CD4-positive, alpha-beta T cell treated with Interleukin-1 beta for 1 hour (primary cell): ENCODE results near the gene VOPP1.
A peak's percentile ranks its signal among the peaks of the same experiment; 100 is the strongest.

Source experiments
- DNase-seq, 2 donors: peaks; one replicate each; pipeline ENCODE4 v3.0.0-alpha.2; 2020 to 2022

The VOPP1 gene

GRCh38 chr7:55504967-55505658 lies 67.2 kb downstream of the VOPP1 start:
- DNase-seq = no peak

DNA sequence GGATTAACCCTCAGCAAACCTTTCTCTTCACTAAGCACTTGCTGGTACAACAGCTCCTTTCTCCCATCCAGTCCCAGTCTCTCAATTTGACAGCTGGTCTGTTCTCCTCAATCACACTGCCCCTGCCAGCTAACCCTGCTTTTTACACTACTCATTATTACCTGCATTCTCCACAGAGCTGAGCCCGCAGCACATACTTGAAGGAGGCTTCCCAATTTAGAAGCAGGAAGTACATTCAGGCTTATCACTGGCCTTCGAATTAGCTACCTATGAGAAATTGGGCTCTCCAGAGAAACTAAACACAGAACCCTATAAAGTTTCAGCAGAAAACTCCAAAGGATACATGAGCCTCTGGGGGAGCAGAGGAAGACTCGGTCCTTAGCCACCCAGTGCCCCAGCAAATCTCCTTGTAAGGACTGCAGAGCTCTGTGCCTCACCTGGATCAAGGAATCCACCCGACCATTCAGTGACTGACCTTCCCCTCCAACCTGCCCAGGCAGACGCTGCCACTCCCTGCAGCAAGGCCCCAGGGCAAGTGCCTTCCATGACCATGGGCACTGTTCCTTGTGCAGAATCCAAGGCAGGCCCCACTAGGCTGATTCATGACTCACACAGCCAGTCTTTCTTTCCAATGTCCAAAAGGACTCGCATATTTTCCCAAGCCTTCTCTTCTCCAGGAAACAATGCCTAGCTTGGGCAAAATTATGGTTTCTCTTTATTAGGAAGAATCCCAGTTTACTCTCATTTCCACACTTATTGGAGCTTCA lies 68.0 kb downstream of the VOPP1 start:
- DNase-seq = no peak

DNA sequence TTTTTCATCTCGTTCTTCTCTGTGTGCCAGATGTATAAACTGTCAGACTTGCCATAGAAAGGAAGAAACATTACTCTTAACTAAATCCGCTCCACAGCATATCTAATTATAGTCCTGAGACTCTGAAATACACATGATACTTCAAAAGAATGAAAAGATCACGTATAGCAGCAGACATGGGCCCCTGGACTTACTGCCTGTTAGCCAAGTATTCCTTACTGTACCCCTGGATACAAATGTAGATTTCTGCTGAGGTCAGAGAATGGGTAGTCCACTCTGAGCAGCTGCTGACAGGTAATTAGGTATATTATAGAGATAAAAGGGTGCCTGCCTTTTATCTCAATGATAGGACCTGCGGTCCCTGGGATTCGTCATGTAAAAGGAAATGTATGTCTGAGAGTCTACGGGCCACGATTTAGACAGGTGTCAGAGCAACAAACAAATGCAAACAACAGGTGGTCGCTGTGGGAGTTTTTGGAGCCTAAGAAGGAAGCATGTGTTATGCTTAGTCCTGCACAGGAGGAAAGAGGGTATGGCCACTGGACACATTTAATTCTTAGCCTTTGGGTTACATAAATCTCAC lies 69.4 kb downstream of the VOPP1 start:
- no peak for DNase-seq

DNA sequence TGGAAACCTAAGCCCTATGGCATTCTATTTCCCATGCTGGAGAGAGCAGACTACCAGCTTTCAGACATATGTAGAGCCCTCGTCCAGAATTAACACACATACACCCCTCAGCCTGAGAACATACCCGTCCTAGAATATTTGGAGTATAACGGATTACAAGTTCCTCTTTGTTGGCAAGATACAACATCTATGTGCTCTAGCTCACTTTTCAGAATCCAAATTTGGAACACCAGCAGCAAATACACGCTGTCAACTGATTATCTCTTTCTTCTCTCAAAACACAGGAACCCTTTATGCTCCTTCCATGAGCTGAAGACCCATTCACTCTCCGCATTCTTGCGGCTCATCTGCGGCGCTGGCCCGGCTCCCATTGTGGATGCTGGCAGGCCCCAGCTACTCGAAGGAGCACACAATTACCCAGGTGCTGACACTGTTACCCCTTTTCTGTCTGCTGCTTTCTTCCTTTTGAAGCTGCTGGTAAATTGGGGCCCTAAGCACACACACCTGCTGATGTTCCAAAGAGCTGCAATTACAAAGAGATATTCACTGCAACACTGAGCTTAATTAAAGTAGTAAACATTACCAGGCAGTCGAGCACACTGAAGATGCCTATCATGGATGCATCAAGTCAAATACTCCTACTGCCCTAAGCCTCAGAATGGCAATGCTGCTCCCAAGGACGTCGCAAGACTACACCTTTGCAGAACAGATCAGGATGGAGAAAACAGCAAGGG lies 70.0 kb downstream of the VOPP1 start:
- DNase-seq = no peak

DNA sequence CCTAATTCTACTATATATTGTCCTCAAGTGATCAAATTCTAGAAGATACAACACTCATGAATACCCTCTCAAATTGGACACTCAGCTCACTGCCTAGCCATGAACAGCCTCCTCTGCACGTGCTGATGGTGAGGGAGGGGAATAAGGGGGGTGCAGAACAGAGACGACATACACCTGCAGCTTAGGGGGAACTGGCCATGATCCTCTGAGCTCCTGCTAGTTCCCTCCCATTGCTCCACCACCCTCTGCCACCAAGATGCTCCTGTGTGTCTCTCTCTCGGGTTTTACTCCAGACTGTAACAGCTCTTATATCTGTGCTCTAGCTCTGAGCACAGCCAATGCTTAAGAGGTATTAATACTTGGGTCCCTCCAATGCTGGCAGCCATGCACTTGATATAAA lies 70.7 kb downstream of the VOPP1 start:
- DNase-seq = no peak

- no peak for DNase-seq
Measured at GRCh38 chr7:55500117-55500756, 72.1 kb downstream of the VOPP1 start.

DNA sequence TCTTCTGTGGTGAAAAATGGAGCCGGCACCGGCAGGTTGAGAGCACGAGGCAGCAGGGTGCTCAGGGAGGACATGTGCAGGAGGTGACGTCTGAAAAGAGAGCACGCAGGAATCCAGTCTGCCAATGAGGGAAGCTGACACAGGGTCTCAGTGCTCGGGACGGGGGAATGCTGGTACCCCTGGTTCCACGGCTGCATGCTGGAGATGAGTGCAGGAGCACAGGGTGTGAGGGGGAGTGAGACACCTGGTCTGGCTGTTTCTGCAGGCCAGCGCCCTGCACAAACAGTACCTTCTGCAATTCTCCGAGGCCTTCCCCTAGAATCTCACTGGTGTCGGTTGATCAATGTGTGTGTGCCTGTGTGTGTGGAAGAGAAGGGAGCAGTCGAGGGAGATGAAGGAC lies 72.7 kb downstream of the VOPP1 start:
- no peak for DNase-seq

DNA sequence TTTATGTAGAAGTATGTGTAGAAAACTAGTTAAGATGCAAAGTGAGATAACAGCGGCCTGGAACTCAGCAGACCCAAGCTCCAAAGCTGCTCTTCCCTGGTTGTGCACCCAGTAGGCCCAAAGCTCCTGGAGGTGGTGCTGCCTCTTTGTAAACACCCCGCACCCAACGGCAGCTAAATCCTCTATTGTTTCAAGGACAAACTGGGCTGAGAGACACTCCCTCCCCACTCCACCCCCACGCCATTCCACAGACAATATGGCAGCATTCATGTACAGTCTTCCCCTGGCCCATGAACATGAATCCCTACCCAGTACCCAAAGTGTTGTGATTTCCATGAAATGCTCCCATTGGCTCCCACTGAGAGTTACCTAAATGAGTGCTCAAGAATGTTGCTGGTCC lies 73.5 kb downstream of the VOPP1 start:
- DNase-seq = no peak

DNA sequence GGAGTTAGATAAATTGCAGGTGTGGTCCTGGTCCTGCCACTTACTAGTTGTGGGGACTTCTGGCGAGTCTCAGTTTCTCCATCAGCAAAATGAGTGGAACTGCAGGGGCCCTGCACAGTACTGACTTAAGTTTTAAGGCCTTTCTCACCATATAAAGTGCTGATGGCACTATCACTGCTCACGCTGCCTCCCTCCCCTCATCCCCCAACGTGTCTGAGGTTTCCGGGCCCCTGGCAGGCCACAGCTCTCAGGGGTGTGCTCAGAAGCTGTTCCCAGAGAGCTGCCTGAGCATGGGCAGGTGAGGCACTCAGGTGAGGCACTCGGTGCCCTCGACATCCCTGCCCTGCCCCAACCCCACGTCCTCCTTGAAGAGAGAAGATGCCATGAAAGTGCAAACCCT lies 74.2 kb downstream of the VOPP1 start:
- peak in 1 of 2 donors; percentile 33 for DNase-seq

GRCh38 chr7:55497521-55497920 lies 74.8 kb downstream of the VOPP1 start:
- DNase-seq = no peak

GRCh38 chr7:55496906-55497305 lies 75.4 kb downstream of the VOPP1 start:
- no peak for DNase-seq

GRCh38 chr7:55494951-55495350 lies 77.4 kb downstream of the VOPP1 start:
- no peak for DNase-seq

GRCh38 chr7:55493408-55493807 lies 78.9 kb downstream of the VOPP1 start:
- no peak for DNase-seq

- DNase-seq = no peak
Measured at GRCh38 chr7:55491346-55491745, 81.0 kb downstream of the VOPP1 start.

DNA sequence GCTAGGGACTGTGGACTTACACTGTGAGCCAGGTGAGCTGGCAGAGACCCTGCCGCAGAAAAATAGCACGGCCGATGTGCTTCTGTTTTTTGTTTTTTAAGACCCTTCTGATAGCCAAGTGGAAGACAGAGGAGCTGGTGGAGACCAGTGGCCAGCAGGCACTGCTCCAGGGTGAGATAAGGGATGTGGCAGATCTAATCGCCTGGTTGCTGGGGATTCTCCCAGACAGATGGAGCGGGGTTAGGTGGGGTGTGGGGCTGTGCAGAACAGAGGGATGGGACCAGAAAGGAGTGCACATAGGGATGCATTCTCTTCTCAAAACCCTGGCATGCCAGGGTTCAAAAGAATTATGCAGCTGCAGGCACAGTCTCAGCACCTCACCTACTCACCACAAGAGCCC lies 82.2 kb downstream of the VOPP1 start:
- DNase-seq = no peak

DNA sequence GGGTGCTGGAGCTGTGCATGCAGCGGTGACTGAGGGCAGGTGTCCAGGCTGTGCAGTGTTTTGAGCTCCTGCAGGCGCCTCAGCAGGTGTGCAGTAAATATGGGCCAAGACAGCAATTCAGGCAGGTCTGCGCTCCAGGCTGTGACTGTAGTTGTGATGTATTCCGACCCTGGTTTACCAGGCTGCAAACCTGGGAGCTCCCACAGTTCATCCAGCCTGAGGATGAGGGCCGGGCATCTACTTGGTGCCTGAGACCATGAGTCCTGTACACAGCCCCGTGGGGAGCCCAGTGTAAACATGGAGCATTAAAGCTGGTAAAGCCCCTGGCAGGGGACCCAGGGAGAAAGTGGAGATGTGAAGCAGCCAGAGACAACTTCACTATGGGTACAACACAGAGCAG lies 82.8 kb downstream of the VOPP1 start:
- no peak for DNase-seq

GRCh38 chr7:55488804-55489340 lies 83.4 kb downstream of the VOPP1 start:
- DNase-seq = no peak

DNA sequence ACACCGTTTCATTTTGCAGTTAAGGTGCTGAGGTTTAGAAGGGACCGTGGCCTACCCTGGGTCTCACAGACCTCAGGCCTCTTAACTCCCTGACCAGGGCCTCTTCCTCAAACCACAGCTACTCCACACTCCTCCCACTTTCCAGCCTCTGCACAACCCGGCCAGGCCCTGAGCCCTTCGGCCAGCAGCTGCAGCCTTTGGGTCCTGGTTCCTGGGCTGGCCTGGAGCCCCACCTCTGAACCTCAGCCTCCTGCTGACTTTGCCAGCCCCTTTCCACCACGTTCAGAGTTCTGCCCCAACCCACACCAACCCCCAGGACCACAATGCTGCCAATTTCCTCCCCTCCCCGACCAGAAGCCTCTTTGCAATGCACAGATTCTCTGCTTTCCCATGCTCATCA lies 84.1 kb downstream of the VOPP1 start:
- no peak for DNase-seq

GRCh38 chr7:55486991-55487390 lies 85.3 kb downstream of the VOPP1 start:
- no peak for DNase-seq

GRCh38 chr7:55486192-55486590 lies 86.1 kb downstream of the VOPP1 start:
- no peak for DNase-seq

GRCh38 chr7:55485501-55486191 lies 86.7 kb downstream of the VOPP1 start:
- no peak for DNase-seq

DNA sequence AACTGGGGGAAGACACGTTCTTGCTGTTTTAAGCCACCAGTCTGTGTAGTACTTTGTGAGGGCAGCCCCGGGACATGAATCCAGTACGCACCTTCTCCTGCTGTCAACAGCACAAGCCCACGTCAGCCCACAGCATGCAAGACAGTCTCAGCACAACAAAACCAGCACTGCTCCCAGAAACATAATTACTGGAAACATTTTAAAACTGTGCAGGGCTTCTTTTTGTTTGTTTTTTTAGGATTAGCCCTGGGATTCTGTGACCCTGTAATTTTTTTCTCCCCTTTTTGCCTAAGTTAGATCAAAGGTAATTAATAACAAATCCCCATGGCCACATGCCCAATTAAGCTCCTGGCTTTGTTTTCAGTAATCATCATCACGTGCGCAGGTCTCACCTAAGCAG lies 87.5 kb downstream of the VOPP1 start:
- DNase-seq = no peak
